Activated T-cell treated with anti-CD3 and anti-CD28 coated beads for 4 hours (primary cell): Measurements from ENCODE around the gene PPP1R12B.
"Not testable (repeated sequence)": the region's sequence is repeated elsewhere in the genome, so short reads cannot be mapped to it uniquely, and the experiment has no call there.

Experiments
- DNase-seq: peaks from one replicate; pipeline ENCODE4 v3.0.0-alpha.2; 2020

Gene PPP1R12B

GRCh38 chr1:202456372-202457169 lies 108.1 kb downstream of the PPP1R12B start:
- not testable (repeated sequence) for DNase-seq

- DNase-seq: not testable (repeated sequence)
Measured at GRCh38 chr1:202458651-202459050, 110.2 kb downstream of the PPP1R12B start.

GRCh38 chr1:202459470-202460142 lies 111.1 kb downstream of the PPP1R12B start:
- DNase-seq: not testable (repeated sequence)

DNA sequence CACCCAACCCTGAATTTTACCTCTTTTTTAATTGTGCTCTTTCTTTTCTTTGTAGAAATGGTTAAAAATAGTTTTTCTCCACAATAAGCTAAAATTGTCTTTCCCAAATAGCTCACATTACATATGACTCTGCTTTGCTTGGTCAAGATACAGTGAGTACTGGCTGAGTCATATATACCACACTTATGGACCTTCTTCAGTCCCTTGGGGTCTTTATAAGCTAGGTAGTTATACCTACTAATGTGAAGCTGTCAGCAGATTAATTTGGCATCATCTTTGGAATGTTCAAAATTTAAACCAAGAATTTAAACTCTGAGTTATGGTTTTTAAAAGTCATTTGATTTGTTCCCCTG lies 111.6 kb downstream of the PPP1R12B start:
- DNase-seq: not testable (repeated sequence)

DNA sequence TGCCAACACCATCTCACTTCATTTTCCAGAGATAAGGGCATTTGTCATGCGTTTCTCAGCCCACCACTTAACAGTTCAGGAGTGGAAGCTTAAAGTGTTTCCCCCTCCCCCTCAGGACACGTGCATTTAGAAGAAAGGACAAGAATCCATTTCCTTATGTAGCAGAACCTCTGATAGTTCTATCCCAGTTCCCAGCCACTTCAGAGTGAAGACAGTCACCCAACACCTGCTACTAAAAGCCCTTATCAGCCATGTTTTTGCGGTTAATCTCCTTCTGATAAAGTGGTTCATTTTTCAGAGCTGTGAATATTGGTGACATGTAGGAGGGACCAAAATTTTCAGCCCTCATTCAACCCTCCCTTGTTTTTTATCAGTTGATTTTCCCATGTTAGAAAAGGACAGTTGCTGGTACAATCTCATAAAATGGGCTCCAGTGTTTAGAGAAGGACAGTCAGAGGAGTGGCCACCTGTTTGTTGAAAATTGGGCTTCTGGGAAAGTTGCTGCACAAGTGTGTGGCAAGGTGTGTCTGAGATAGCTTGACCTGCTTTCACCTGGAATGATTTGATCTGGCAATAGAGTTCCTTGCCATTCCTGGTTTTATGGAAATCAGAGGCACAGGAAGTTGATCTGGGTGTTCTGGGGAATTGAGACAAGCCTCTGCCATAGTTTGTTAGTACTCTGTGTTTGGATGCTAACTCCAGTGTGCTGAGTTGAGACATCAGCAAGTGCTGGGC lies 114.0 kb downstream of the PPP1R12B start:
- DNase-seq: no peak

DNA sequence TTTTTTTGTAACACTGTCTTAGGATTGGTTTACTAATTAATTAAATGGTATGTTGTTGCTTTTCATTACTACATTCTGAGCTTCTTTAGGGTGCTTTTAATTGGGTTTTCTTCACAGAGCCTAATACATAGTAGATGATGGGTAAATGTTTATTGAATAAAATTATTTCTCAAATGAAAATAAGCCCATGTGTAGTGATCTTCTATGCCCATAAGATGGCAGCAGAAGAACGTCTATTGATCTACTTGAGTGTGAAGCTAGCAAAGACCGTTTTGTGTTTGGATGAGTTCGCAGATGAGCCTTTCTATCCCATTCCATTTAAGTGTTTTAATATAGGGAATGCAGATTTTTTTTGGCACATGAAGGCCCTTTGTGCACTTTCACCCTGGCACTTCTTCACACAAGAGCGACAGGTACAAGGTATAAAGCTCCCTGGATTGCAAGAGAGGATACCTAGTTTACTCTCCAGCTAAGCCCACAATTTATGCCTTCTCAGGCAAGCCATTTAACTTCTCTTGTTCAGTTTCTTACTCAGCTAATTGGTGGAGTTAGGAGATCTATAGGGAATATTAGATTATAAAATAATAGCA lies 115.7 kb downstream of the PPP1R12B start:
- DNase-seq: not testable (repeated sequence)

DNA sequence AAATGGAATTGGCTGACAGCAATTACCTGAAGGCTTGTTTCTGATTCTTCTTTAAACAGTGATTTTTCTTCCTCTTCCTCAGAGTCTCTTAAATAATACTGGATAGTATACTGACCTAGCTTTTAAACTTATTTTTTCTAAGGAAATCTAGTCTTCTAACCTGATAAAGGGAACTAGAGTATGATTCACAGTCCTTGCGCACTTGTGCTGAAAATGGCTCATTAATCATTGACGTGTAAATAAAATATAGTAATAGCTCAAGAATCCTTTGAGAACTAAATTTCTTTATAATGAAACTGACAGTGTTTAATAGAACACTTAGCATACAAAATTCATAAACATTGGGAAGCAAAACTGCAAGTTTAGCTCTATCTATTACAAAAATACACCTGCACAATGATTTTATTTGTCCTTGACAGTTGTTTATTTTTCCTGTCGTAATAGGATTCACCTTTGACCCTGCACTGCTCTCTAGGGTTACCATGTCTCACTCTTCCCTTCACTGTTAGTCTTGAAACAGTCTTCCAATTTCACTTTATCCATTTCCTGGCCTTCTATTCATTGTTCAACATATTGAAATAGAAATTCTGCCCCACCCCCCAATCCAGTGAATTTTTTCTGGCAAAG lies 117.3 kb downstream of the PPP1R12B start:
- DNase-seq: not testable (repeated sequence)

GRCh38 chr1:202466339-202466738 lies 117.8 kb downstream of the PPP1R12B start:
- not testable (repeated sequence) for DNase-seq

GRCh38 chr1:202467381-202467780 lies 118.9 kb downstream of the PPP1R12B start:
- DNase-seq: not testable (repeated sequence)

DNA sequence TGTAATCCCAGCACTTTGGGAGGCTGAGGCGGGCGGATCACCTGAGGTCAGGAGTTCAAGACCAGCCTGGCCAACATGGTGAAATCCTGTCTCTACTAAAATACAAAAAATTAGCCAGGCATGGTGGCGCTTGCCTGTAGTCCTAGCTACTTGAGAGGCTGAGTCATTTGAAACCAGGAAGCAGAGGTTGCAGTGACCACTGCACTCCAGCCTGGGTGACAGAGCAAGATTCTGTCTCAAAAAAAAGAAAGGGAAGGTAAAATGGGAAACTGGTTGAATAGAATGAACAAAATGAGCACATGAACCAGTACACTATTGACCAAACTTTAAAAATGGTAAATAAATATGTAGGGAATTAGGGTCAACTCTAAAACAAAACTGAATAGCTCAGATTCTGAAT lies 120.2 kb downstream of the PPP1R12B start:
- not testable (repeated sequence) for DNase-seq

DNA sequence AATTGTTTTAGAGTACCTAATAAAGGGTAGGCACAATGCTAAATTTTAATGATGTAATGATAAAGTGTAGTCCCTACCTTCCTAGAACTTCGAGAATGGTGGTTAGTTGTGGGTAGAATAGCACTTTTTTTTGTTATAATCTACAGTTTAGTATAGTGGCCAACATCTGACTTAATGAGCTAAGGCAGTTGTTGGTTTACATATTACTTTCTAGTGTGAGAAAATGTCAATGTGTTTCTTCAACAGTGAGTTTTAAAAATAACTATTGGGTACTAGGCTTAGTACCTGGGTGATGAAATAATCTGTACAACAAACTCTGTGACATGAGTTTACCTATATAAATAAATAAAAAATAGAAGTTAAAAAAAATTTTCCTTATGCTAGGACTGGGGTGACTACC lies 120.6 kb downstream of the PPP1R12B start:
- DNase-seq: not testable (repeated sequence)

DNA sequence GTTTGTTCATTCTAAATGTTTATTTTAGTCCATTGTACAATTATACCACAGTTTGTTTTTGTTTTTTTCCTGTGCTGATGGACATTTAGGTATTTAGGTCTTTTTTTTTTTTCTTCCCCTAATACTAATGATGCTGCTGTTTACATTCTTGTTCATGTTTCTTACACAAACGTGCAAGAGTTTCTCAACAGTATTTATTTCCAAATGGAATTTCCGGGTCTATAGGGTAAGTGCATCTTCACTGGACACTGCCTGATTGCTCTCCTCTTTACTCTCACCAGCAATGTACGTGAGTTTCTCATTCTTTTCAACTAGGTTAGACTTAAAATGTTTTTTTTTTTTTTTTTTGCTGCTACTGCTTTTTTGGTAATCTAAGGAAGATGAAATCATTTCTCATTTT lies 122.7 kb downstream of the PPP1R12B start:
- DNase-seq: no peak

- not testable (repeated sequence) for DNase-seq
Measured at GRCh38 chr1:202472347-202473124, 124.0 kb downstream of the PPP1R12B start.

- DNase-seq: not testable (repeated sequence)
Measured at GRCh38 chr1:202473266-202474045, 125.0 kb downstream of the PPP1R12B start.

GRCh38 chr1:202479661-202480060 lies 131.2 kb downstream of the PPP1R12B start:
- DNase-seq: not testable (repeated sequence)

- DNase-seq: not testable (repeated sequence)
Measured at GRCh38 chr1:202480640-202481039, 132.1 kb downstream of the PPP1R12B start.

- DNase-seq: not testable (repeated sequence)
Measured at GRCh38 chr1:202483362-202483761, 134.9 kb downstream of the PPP1R12B start.

- not testable (repeated sequence) for DNase-seq
Measured at GRCh38 chr1:202484032-202484431, 135.5 kb downstream of the PPP1R12B start.

- not testable (repeated sequence) for DNase-seq
Measured at GRCh38 chr1:202484820-202485219, 136.3 kb downstream of the PPP1R12B start.

- DNase-seq: not testable (repeated sequence)
Measured at GRCh38 chr1:202488178-202488649, 139.7 kb downstream of the PPP1R12B start.

- not testable (repeated sequence) for DNase-seq
Measured at GRCh38 chr1:202489101-202489500, 140.6 kb downstream of the PPP1R12B start.
